Pancreas (tissue), 10 donors: Measurements from ENCODE around the gene MAGI1. TPM values are rescaled to one million over a fixed set of nuclear protein-coding genes. Genes with fewer than 3 reads are reported as not detected.

Source experiments
- ATAC-seq, 4 donors: fragments of 200-7000 bp; cut with Tn5 transposase; one replicate each; pipeline versions ENCODE4 v1.8.0 to v1.9.1; 2020; ENCODE audit warnings: mild to moderate bottlenecking in 4 of 4, moderate library complexity in 4 of 4
- DNase-seq, 6 donors: peaks; one replicate each; pipeline ENCODE4 v3.0.0-alpha.2; 2020
- FAIRE-seq: peaks from 2 replicates; lab custom pipeline; 2012; peaks lifted over from hg19 to GRCh38; lab: Jason Lieb, UNC
- H3K27ac ChIP-seq, 4 donors: fragments of 200-600 bp; sonication (generic); 1 replicate in 3 of 4; 2 replicates in 1 of 4; pipeline versions ENCODE4 v1.5.0 to v1.8.0; 2020
- H3K27me3 ChIP-seq, 4 donors: fragments of 200-600 bp; one replicate each; pipeline ENCODE4 v1.8.0; 2021
- H3K36me3 ChIP-seq, 3 donors: fragments of 200-600 bp; sonication (generic) in 1 of 3; one replicate each; pipeline versions ENCODE4 v1.5.0 to v1.8.0; 2020 to 2021
- H3K4me1 ChIP-seq, 3 donors: fragments of 200-600 bp; one replicate each; pipeline ENCODE4 v1.8.0; 2021
- H3K4me3 ChIP-seq, 4 donors: fragments of 200-600 bp; sonication (generic) in 2 of 4; one replicate each; pipeline versions ENCODE4 v1.5.0 to v1.8.0; 2020 to 2021
- H3K9me3 ChIP-seq, 4 donors: fragments of 200-600 bp; one replicate each; pipeline ENCODE4 v1.8.0; 2021
- WGBS, 2 donors: extraction: QIAGEN DNeasy Blood & Tissue Kit; methylation state at CpG; one replicate each; pipeline ENCODE4 v1.1.7; 2013; 5-methylcytosine and 5-hydroxymethylcytosine counted together
- intact Hi-C, 3 donors: fragments of 100-400 bp; cut with DNase I; formaldehyde crosslinking; loops; one replicate each; pipeline versions ENCODE4 v1.11.1 to v1.14.2; 2022
- polyA plus RNA-seq, 2 donors: library from polyadenylated mRNA; stranded (reverse); fragments of 200-250 nt; gene quantifications; one replicate each; pipeline ENCODE4 v1.2.3, GENCODE V29; 2013
- total RNA-seq, 6 donors: library from RNA; stranded (reverse); fragmentation: NEBNext Ultra II Directional in 4 of 6; extraction: Animal tissue kit (Norgen Biotek cat#: 25700) in 4 of 6; gene quantifications; one replicate each; pipeline versions ENCODE4 v1.2.1 to v1.2.4, GENCODE V29; 2021 to 2023
- TF ChIP-seq, protein P1 (sequence below), 4 donors: fragments of 200-600 bp; sonication (generic) in 3 of 4; IDR thresholded peaks; one replicate each; pipeline versions ENCODE4 v1.5.0 to v1.8.0; 2021; ENCODE audit warnings: antibody characterized with exemption in 4 of 4
- donor health status: healthy with polysubstance abuse.
- donor health status: DM: no; HTN: no; CAD: no; lungs with moderate emphysema.
- donor health status: DM: no; HTN: no; CAD: no.
- donor health status: control.
- donor health status: control.
- donor health status: Bipolar disorder and iron deficiency.
- donor health status: DM: yes; HTN: yes; CAD: no.
- donor health status: DM: no; HTN: no; CAD: no.
- donor health status: DM: no; HTN: no; CAD: no.
- donor health status: DM: yes; HTN: yes; CAD: no.

Gene MAGI1
- total and polyA plus RNA-seq, 8 donors = 19.7 to 45.1 (median 28.0) TPM

DNA sequence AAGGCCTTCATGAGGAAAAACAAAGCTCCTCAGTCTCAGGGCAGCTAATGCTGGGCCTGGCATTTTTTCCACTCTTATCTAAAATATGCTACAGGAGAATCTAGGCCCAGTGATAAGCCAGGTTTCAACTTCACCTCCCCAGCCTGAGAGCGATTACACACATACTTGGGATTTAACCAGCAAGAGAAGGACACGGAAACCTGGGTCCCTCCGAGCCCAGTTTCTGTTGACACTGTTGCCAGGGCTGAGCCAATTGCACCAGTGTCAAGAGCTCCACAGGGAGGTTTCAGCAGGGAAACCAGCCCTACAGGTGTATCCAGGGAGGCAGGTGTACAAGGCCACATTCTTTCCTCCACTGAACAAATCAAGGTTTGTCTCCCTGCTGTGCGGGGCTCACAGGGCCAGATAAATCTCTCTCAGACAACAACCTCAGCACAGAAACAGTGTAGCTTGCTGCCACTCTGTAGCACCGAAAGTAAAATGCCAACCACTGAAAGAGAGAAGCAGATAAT lies 85.4 kb downstream of the MAGI1 start:
- H3K9me3 ChIP-seq = no peaks in the 10 kb centered on the region
- peak; percentile 77 to 96 (median 93) for DNase-seq
- peak; percentile 87 to 94 (median 92) for ATAC-seq
- intact Hi-C loops = no loop called here
- 9 to 12% methylated on average over 5 of the region's 5 CpGs for WGBS, 2 donors
- H3K36me3 ChIP-seq = no peaks in the 10 kb centered on the region
- H3K4me3 ChIP-seq = peak overlapping the region in 2 of 4 donors; percentile 4 to 28
- TF ChIP-seq, protein P1, sequence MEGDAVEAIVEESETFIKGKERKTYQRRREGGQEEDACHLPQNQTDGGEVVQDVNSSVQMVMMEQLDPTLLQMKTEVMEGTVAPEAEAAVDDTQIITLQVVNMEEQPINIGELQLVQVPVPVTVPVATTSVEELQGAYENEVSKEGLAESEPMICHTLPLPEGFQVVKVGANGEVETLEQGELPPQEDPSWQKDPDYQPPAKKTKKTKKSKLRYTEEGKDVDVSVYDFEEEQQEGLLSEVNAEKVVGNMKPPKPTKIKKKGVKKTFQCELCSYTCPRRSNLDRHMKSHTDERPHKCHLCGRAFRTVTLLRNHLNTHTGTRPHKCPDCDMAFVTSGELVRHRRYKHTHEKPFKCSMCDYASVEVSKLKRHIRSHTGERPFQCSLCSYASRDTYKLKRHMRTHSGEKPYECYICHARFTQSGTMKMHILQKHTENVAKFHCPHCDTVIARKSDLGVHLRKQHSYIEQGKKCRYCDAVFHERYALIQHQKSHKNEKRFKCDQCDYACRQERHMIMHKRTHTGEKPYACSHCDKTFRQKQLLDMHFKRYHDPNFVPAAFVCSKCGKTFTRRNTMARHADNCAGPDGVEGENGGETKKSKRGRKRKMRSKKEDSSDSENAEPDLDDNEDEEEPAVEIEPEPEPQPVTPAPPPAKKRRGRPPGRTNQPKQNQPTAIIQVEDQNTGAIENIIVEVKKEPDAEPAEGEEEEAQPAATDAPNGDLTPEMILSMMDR (IDR thresholded peaks at IDR 0.05) = peak in 1 of 4 donors; percentile 5
- H3K27ac ChIP-seq = peak overlapping the region; percentile 78 to 96 (median 92)
- no peak for FAIRE-seq
- H3K4me1 ChIP-seq = peaks cover 33 to 58% (median 51%) of the 10 kb centered on the region in 3 donors
- H3K27me3 ChIP-seq = no peaks in the 10 kb centered on the region

DNA sequence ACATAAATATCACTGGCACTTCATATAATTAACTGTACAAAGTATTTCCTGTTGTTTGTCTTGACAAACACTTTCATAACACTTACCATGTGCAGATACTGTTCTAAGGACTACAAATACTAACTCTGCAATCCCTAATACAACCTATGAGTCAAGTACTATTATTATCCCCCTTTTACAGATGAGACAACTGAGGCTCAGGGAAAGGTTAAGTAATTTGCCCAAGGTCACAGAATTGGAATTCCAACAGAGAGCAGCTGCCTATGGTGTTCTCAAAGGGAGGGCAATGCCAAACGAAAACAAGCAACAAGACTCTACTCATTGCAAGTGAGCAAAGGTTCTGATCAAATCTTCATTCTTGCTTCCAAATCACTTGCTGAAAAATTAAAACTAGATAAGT lies 85.9 kb downstream of the MAGI1 start:
- Histone ChIP-seq H3K9me3 (no peaks in the 10 kb centered on the region), H3K27me3 (no peaks in the 10 kb centered on the region), H3K36me3 (no peaks in the 10 kb centered on the region), H3K4me3 (no peak overlapping the region), H3K27ac (peak overlapping the region; percentile 77 to 96 (median 84)), H3K4me1 (peaks cover 33 to 58% (median 51%) of the 10 kb centered on the region in 3 donors)
- TF ChIP-seq, protein P1 (IDR thresholded peaks at IDR 0.05) = no peak
- intact Hi-C loops = no loop called here
- WGBS, 2 donors = 8 to 15% methylated on average over 1 of the region's 1 CpG
- peak in 2 of 4 donors; percentile 0 to 1 for ATAC-seq
- FAIRE-seq = no peak
- no peak for DNase-seq

DNA sequence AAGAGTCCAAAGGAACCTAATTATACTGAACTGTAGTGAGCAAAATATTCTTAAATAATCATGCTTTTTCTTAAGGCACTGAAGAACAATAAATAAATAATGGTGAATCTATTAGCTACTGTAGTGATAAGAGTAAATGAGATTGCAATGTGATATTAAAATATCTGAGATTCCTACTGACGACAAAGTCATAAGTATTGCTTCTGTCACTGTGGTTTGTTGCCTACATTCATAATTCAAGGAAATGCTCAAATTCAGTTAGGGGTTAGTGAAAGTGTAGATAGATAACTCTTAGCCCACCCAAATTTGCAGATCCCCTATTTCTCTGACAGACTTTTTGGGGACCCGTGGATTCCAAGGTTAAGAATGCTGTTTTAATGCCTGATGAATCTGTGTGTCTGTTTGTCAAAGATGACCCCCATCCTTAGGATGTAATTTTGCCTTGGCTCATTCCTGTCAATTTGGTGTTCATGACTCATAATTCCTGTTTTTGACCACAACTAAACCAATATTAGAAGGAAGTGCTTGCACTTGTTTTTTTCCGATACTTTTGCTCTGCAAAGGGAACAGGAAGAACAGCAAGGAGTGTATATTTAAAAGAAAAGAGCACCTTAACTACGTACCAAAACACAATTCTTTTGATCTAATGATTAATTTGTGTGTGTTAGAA lies 86.7 kb downstream of the MAGI1 start:
- Histone ChIP-seq H3K27me3 (no peaks in the 10 kb centered on the region), H3K4me1 (peaks cover 34 to 58% (median 51%) of the 10 kb centered on the region in 3 donors), H3K27ac (peak overlapping the region; percentile 77 to 96 (median 84)), H3K9me3 (no peaks in the 10 kb centered on the region), H3K4me3 (no peak overlapping the region), H3K36me3 (no peaks in the 10 kb centered on the region)
- FAIRE-seq = no peak
- intact Hi-C loops = no loop called here
- no peak for ATAC-seq
- TF ChIP-seq, protein P1 (IDR thresholded peaks at IDR 0.05) = no peak
- DNase-seq = no peak
- WGBS, 2 donors = 44 to 48% methylated on average over 4 of the region's 4 CpGs

DNA sequence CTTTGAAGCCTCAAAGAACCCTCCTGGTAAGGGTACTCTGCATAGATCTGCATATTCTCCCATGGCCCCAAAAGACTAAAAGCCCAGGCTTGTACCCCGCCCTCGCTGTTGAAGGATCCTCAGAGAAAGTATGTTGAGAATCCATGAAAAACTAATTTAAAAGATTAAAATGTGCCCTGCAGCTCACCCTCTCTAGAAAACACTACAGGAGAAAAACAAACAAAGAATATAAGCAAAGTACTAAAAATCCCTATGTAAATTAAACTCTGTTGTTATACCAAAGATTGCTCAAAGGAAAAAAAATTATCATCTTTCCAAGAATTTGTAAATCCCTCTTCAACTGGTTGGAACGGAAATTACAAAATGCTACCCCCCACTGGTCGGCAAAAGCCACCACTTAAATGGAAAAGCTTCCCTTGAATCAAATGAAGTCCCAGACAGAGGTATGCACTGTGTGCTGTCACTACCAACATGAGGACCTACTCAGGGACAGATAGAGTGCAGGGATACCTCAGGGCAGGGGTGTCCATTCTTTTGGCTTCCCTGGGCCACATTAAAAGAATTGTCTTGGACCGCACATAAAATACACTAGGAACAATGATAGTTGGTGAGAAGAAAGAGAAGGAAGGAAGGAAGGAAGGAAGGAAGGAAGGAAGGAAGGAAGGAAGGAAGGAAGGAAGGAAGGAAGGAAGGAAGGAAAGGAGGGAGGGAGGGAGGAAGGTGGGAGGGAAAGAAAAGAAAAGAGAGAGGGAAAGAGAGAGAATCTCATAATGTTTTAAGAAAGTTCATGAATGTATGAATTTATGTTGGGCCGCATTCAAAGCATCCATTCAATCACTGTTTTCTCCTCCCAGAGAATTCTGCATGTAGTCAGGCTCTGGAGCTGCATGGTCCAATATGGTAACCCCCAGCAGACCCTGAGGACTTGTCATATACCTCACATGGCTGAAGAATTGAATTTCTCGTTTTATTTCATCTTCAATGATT lies 88.1 kb downstream of the MAGI1 start:
- Histone ChIP-seq H3K4me1 (peaks cover 39 to 68% (median 54%) of the 10 kb centered on the region in 3 donors), H3K27ac (peak overlapping the region in 2 of 4 donors; percentile 92 to 96), H3K4me3 (no peak overlapping the region), H3K36me3 (no peaks in the 10 kb centered on the region), H3K27me3 (no peaks in the 10 kb centered on the region), H3K9me3 (no peaks in the 10 kb centered on the region)
- ATAC-seq = no peak
- WGBS, 2 donors = 84 to 89% methylated on average over 7 of the region's 7 CpGs
- TF ChIP-seq, protein P1 (IDR thresholded peaks at IDR 0.05) = no peak
- intact Hi-C loops = no loop called here
- no peak for DNase-seq
- FAIRE-seq = no peak
